Activated CD4-positive, alpha-beta memory T cell treated with anti-CD3 and anti-CD28 coated beads for 36 hours (primary cell): ENCODE data around the gene HOMER1. TPM values are rescaled to one million over a fixed set of nuclear protein-coding genes. Genes with fewer than 3 reads are reported as not detected.
A peak's percentile ranks its signal among the peaks of the same experiment; 100 is the strongest.

Experiments
- CTCF ChIA-PET: fragments of 350-600 bp; sonication (Branson Sonifier 250); formaldehyde crosslinking; loops from one replicate; lab custom pipeline; 2021; ENCODE audit warnings: antibody characterized with exemption, inconsistent platforms; lab: Charles Lee
- POLR2A ChIA-PET: fragments of 350-600 bp; sonication (Branson Sonifier 250); formaldehyde crosslinking; loops from one replicate; lab custom pipeline; 2021; ENCODE audit warnings: antibody characterized with exemption; lab: Charles Lee
- DNase-seq: peaks from one replicate; pipeline ENCODE4 v3.0.0-alpha.2; 2020
- H3K27ac Mint-ChIP-seq: one replicate; pipeline ENCODE4 v1.8.0; 2021; ENCODE audit warnings: mixed read lengths
- H3K27me3 Mint-ChIP-seq: one replicate; pipeline ENCODE4 v1.8.0; 2021; ENCODE audit warnings: mixed read lengths
- H3K36me3 Mint-ChIP-seq: one replicate; pipeline ENCODE4 v1.8.0; 2021; ENCODE audit warnings: mixed read lengths
- H3K4me1 Mint-ChIP-seq: one replicate; pipeline ENCODE4 v1.8.0; 2021; ENCODE audit warnings: low read depth, mixed read lengths
- H3K4me3 Mint-ChIP-seq: one replicate; pipeline ENCODE4 v1.8.0; 2021; ENCODE audit warnings: mild to moderate bottlenecking, mixed read lengths
- H3K9me3 Mint-ChIP-seq: one replicate; pipeline ENCODE4 v1.8.0; 2021; ENCODE audit warnings: mixed read lengths
- intact Hi-C: fragments of 100-400 bp; cut with micrococcal nuclease; formaldehyde crosslinking; loops from one replicate; pipeline ENCODE4 v1.15.1; 2023
- total RNA-seq, 2 experiments: library from RNA; stranded (reverse); gene quantifications; one replicate each; pipeline ENCODE4 v1.2.3, GENCODE V29; 2021

HOMER1 gene
- 1 to 10 TPM; 3.8 to 4.3 TPM for total RNA-seq

GRCh38 chr5:79513704-79514390 lies at the start of gene HOMER1:
TSS of gene HOMER1 (minus strand) at chr5:79514134. CDS start at chr5:79512774, 1,360 bp downstream.
- ChIA-PET CTCF (interaction anchor here (0.7 to 1.1 kb wide), 3 partner anchors 98 to 493 kb away, joined by 3 read pairs; partner anchors contain the start of gene TENT2), POLR2A (interaction anchor here (0.8 to 1.5 kb wide), 6 partner anchors 14 to 477 kb away, joined by 3 to 6 read pairs (median 3); partner anchors contain the start of gene TENT2)
- intact Hi-C loops = loop anchor here (1.0 to 5.0 kb wide), 6 partner anchors 47 to 523 kb away; partner anchors contain the start of genes JMY, TENT2 and THBS4
- Mint-ChIP-seq H3K27me3 (peaks cover 24% of the 10 kb centered on the region), H3K9me3 (no peaks in the 10 kb centered on the region), H3K27ac (peak within 1 kb of the TSS; percentile 91), H3K36me3 (peaks cover 2% of the 10 kb centered on the region), H3K4me3 (peak within 1 kb of the TSS; percentile 92), H3K4me1 (peaks cover 28% of the 10 kb centered on the region)
- DNase-seq = peak; percentile 78

- Mint-ChIP-seq H3K4me3 (no peak overlapping the region), H3K27me3 (peaks cover 1% of the 10 kb centered on the region), H3K36me3 (peaks cover 2% of the 10 kb centered on the region), H3K27ac (peak overlapping the region; percentile 99), H3K9me3 (no peaks in the 10 kb centered on the region), H3K4me1 (peaks cover 37% of the 10 kb centered on the region)
- ChIA-PET POLR2A (interaction anchor here (0.5 to 2.7 kb wide), 3 partner anchors 49 to 62 kb away, joined by 3 to 15 read pairs (median 3); partner anchors contain the start of gene TENT2), CTCF (interaction anchor here (0.6 to 1.5 kb wide), 3 partner anchors 13 to 1034 kb away, joined by 3 to 5 read pairs (median 5); no protein-coding TSS in a partner anchor)
- intact Hi-C loops = loop anchor here (5.0 kb wide), 2 partner anchors 119 to 474 kb away; partner anchors contain the start of gene THBS4
- no peak for DNase-seq
Observed at GRCh38 chr5:79563247-79563590, 49.3 kb upstream of the HOMER1 start.

GRCh38 chr5:79562351-79563246 lies 48.7 kb upstream of the HOMER1 start:
- Mint-ChIP-seq H3K4me3 (no peak overlapping the region), H3K9me3 (no peaks in the 10 kb centered on the region), H3K4me1 (peaks cover 37% of the 10 kb centered on the region), H3K36me3 (peaks cover 2% of the 10 kb centered on the region), H3K27ac (peak overlapping the region; percentile 99), H3K27me3 (peaks cover 1% of the 10 kb centered on the region)
- intact Hi-C loops = loop anchor here (5.0 kb wide), 2 partner anchors 120 to 475 kb away; partner anchors contain the start of gene THBS4
- no peak for DNase-seq
- ChIA-PET POLR2A (interaction anchor here (0.5 to 2.7 kb wide), 5 partner anchors 48 to 500 kb away, joined by 3 to 15 read pairs (median 4); partner anchors contain the start of gene TENT2), CTCF (interaction anchor here (0.6 to 5.0 kb wide), 4 partner anchors 13 to 1034 kb away, joined by 3 to 20 read pairs (median 5); no protein-coding TSS in a partner anchor)

- H3K27ac Mint-ChIP-seq = peak overlapping the region; percentile 99
- DNase-seq = peak; percentile 65
- H3K36me3 Mint-ChIP-seq = peaks cover 2% of the 10 kb centered on the region
- H3K4me3 Mint-ChIP-seq = peak overlapping the region; percentile 20
- H3K9me3 Mint-ChIP-seq = no peaks in the 10 kb centered on the region
- H3K4me1 Mint-ChIP-seq = peaks cover 39% of the 10 kb centered on the region
- H3K27me3 Mint-ChIP-seq = peaks cover 1% of the 10 kb centered on the region
- POLR2A ChIA-PET = interaction anchor here (1.0 to 2.7 kb wide), 3 partner anchors 51 to 402 kb away, joined by 4 to 15 read pairs (median 4); partner anchors contain the start of gene TENT2
- CTCF ChIA-PET = interaction anchor here (0.8 to 5.0 kb wide), 4 partner anchors 175 to 523 kb away, joined by 3 to 20 read pairs (median 4); no protein-coding TSS in a partner anchor
- intact Hi-C loops = loop anchor here (1.0 to 5.0 kb wide), 8 partner anchors 47 to 476 kb away; partner anchors contain the start of genes HOMER1, TENT2 and THBS4
Observed at GRCh38 chr5:79561525-79561893, 47.6 kb upstream of the HOMER1 start.

GRCh38 chr5:79560771-79561524 lies 47.0 kb upstream of the HOMER1 start:
- Mint-ChIP-seq H3K27me3 (peaks cover 1% of the 10 kb centered on the region), H3K27ac (peak overlapping the region; percentile 99), H3K9me3 (no peaks in the 10 kb centered on the region), H3K36me3 (peaks cover 2% of the 10 kb centered on the region), H3K4me3 (peak overlapping the region; percentile 30), H3K4me1 (peaks cover 42% of the 10 kb centered on the region)
- CTCF ChIA-PET = interaction anchor here (0.8 to 5.0 kb wide), 4 partner anchors 176 to 523 kb away, joined by 3 to 20 read pairs (median 4); no protein-coding TSS in a partner anchor
- peak; percentile 51 for DNase-seq
- intact Hi-C loops = loop anchor here (1.0 to 5.0 kb wide), 8 partner anchors 47 to 476 kb away; partner anchors contain the start of genes HOMER1, TENT2 and THBS4
- POLR2A ChIA-PET = interaction anchor here (1.0 to 2.7 kb wide), 3 partner anchors 52 to 402 kb away, joined by 3 to 15 read pairs (median 4); partner anchors contain the start of gene TENT2

GRCh38 chr5:79555418-79555817 lies 41.5 kb upstream of the HOMER1 start:
- Mint-ChIP-seq H3K27ac (no peak overlapping the region), H3K9me3 (peaks cover 2% of the 10 kb centered on the region), H3K4me1 (peaks cover 14% of the 10 kb centered on the region), H3K4me3 (no peak overlapping the region), H3K27me3 (no peaks in the 10 kb centered on the region), H3K36me3 (no peaks in the 10 kb centered on the region)
- ChIA-PET CTCF (interaction anchor here (0.9 kb wide), 1 partner anchor 47 kb away, joined by 5 read pairs; no protein-coding TSS in a partner anchor), POLR2A (no interaction called here)
- intact Hi-C loops = no loop called here
- DNase-seq = no peak

- intact Hi-C loops = no loop called here
- Mint-ChIP-seq H3K9me3 (peaks cover 2% of the 10 kb centered on the region), H3K27me3 (no peaks in the 10 kb centered on the region), H3K27ac (no peak overlapping the region), H3K4me3 (no peak overlapping the region), H3K4me1 (peaks cover 10% of the 10 kb centered on the region), H3K36me3 (no peaks in the 10 kb centered on the region)
- ChIA-PET CTCF (interaction anchor here (0.7 kb wide), 1 partner anchor 306 kb away, joined by 3 read pairs; no protein-coding TSS in a partner anchor), POLR2A (no interaction called here)
- no peak for DNase-seq
Observed at GRCh38 chr5:79552984-79553383, 39.0 kb upstream of the HOMER1 start.

GRCh38 chr5:79547982-79548381 lies 34.0 kb upstream of the HOMER1 start:
- peaks cover 2% of the 10 kb centered on the region for H3K9me3 Mint-ChIP-seq
- H3K27ac Mint-ChIP-seq = no peak overlapping the region
- no peak overlapping the region for H3K4me3 Mint-ChIP-seq
- intact Hi-C loops = no loop called here
- H3K27me3 Mint-ChIP-seq = peaks cover 2% of the 10 kb centered on the region
- ChIA-PET POLR2A (no interaction called here), CTCF (interaction anchor here (0.7 kb wide), 1 partner anchor 10 kb away, joined by 3 read pairs; no protein-coding TSS in a partner anchor)
- no peaks in the 10 kb centered on the region for H3K36me3 Mint-ChIP-seq
- H3K4me1 Mint-ChIP-seq = peaks cover 2% of the 10 kb centered on the region
- DNase-seq = no peak

GRCh38 chr5:79547429-79547822 lies 33.5 kb upstream of the HOMER1 start:
- Mint-ChIP-seq H3K9me3 (no peaks in the 10 kb centered on the region), H3K27me3 (peaks cover 2% of the 10 kb centered on the region), H3K36me3 (no peaks in the 10 kb centered on the region), H3K4me1 (no peaks in the 10 kb centered on the region), H3K4me3 (no peak overlapping the region), H3K27ac (no peak overlapping the region)
- ChIA-PET POLR2A (no interaction called here), CTCF (no interaction called here)
- intact Hi-C loops = no loop called here
- no peak for DNase-seq

GRCh38 chr5:79546782-79547428 lies 33.0 kb upstream of the HOMER1 start:
- H3K9me3 Mint-ChIP-seq = no peaks in the 10 kb centered on the region
- no peak for DNase-seq
- no peaks in the 10 kb centered on the region for H3K4me1 Mint-ChIP-seq
- ChIA-PET CTCF (no interaction called here), POLR2A (no interaction called here)
- no peak overlapping the region for H3K4me3 Mint-ChIP-seq
- H3K27ac Mint-ChIP-seq = no peak overlapping the region
- no peaks in the 10 kb centered on the region for H3K36me3 Mint-ChIP-seq
- intact Hi-C loops = no loop called here
- H3K27me3 Mint-ChIP-seq = peaks cover 2% of the 10 kb centered on the region
